Bronchial epithelial cell (primary cell): ENCODE data around the gene NABP1. TPM values are rescaled to one million over a fixed set of nuclear protein-coding genes. Genes with fewer than 3 reads are reported as not detected.
"Not testable (repeated sequence)": the region's sequence is repeated elsewhere in the genome, so short reads cannot be mapped to it uniquely, and the experiment has no call there.

Experiments used
- DNase-seq: peaks from one replicate; pipeline ENCODE4 v3.0.0-alpha.2; 2010; ENCODE audit warnings: low read depth
- FAIRE-seq: peaks from 2 replicates; lab custom pipeline; 2011; peaks lifted over from hg19 to GRCh38; lab: Jason Lieb, UNC
- H3K27me3 ChIP-seq: 2 replicates; pipeline ENCODE4 v1.5.1; 2011; ENCODE audit warnings: low read length; ENCODE audit not compliant: control insufficient read depth, insufficient read depth
- H3K36me3 ChIP-seq: 2 replicates; pipeline ENCODE4 v1.5.1; 2011; ENCODE audit warnings: low read length; ENCODE audit not compliant: control insufficient read depth, insufficient read depth
- H3K4me3 ChIP-seq: 2 replicates; pipeline ENCODE4 v1.5.1; 2011; ENCODE audit warnings: mild to moderate bottlenecking, low read depth, low read length, control low read depth
- CTCF ChIP-seq: IDR thresholded peaks from 2 replicates; pipeline ENCODE4 v1.5.1; 2011; ENCODE audit warnings: mild to moderate bottlenecking, moderate library complexity, low read length, control low read depth, inconsistent platforms; ENCODE audit not compliant: insufficient read depth, severe bottlenecking
- total RNA-seq: library from RNA; depleted of rRNA; stranded (reverse); fragments of >200 nt; gene quantifications from 2 replicates; pipeline ENCODE4 v1.2.1, GENCODE V29; 2014

NABP1 gene
- total RNA-seq, 1 donor from 2014 or later = 45.5 TPM

- TF ChIP-seq CTCF = no peak
- no peak overlapping the region for H3K4me3 ChIP-seq
- DNase-seq = peak; percentile 89
These were observed 39.7 kb upstream of the NABP1 start for GRCh38 chr2:191638079-191638801.

GRCh38 chr2:191638802-191639172 is 39.1 kb upstream of the NABP1 start:
- no peaks in the 10 kb centered on the region for H3K27me3 ChIP-seq
- H3K4me3 ChIP-seq = no peak overlapping the region
- no peak for TF ChIP-seq CTCF
- DNase-seq (no peak), FAIRE-seq (no peak)
- no peaks in the 10 kb centered on the region for H3K36me3 ChIP-seq

More at GRCh38 chr2:191638079-191638801, 39.7 kb upstream of the NABP1 start:
- FAIRE-seq = no peak
- H3K36me3 ChIP-seq = no peaks in the 10 kb centered on the region
- H3K27me3 ChIP-seq = no peaks in the 10 kb centered on the region

GRCh38 chr2:191641609-191642008 is 36.3 kb upstream of the NABP1 start:
- TF ChIP-seq CTCF = no peak
- H3K4me3 ChIP-seq = no peak overlapping the region
- FAIRE-seq (peak; percentile 40), DNase-seq (no peak)
- no peaks in the 10 kb centered on the region for H3K27me3 ChIP-seq
- no peaks in the 10 kb centered on the region for H3K36me3 ChIP-seq

GRCh38 chr2:191642541-191642940 is 35.4 kb upstream of the NABP1 start:
- no peaks in the 10 kb centered on the region for H3K27me3 ChIP-seq
- FAIRE-seq = no peak
- no peak for DNase-seq
- H3K4me3 ChIP-seq = no peak overlapping the region
- H3K36me3 ChIP-seq = no peaks in the 10 kb centered on the region
- no peak for TF ChIP-seq CTCF

GRCh38 chr2:191643429-191643828 is 34.5 kb upstream of the NABP1 start:
- no peak for FAIRE-seq

GRCh38 chr2:191644613-191645012 is 33.3 kb upstream of the NABP1 start:
- not testable (repeated sequence) for H3K4me3 ChIP-seq, H3K36me3 ChIP-seq, H3K27me3 ChIP-seq, DNase-seq
- peak; percentile 32 for FAIRE-seq

More at GRCh38 chr2:191643429-191643828, 34.5 kb upstream of the NABP1 start:
- DNase-seq = no peak
- Histone ChIP-seq H3K36me3 (no peaks in the 10 kb centered on the region), H3K27me3 (no peaks in the 10 kb centered on the region), H3K4me3 (no peak overlapping the region)
- TF ChIP-seq CTCF = no peak
